H9 (cell line): Measurements from ENCODE around the gene SLC4A2. TPM values are rescaled to one million over a fixed set of nuclear protein-coding genes. Genes with fewer than 3 reads are reported as not detected.

Experiments
- DNase-seq: peaks from one replicate; pipeline ENCODE4 v3.0.0-alpha.2; 2017
- H2AFZ ChIP-seq: one replicate; pipeline ENCODE4 v1.6.1; 2013; ENCODE audit warnings: mild to moderate bottlenecking, low read length, control low read depth, moderate library complexity
- H2AK5ac ChIP-seq: 2 replicates; pipeline ENCODE4 v1.6.1; 2013; ENCODE audit warnings: low read length, control low read depth, mixed read lengths; ENCODE audit not compliant: insufficient read length
- H2BK120ac ChIP-seq: one replicate; pipeline ENCODE4 v1.6.1; 2013; ENCODE audit warnings: low read depth, mild to moderate bottlenecking, low read length, control low read depth, inconsistent platforms; ENCODE audit not compliant: poor library complexity, severe bottlenecking
- H2BK12ac ChIP-seq: 2 replicates; pipeline ENCODE4 v1.6.1; 2013; ENCODE audit warnings: low read length, control low read depth, mixed read lengths, low read depth; ENCODE audit not compliant: insufficient read length
- H2BK15ac ChIP-seq: 2 replicates; pipeline ENCODE4 v1.6.1; 2013; ENCODE audit warnings: low read depth, low read length, control low read depth
- H2BK20ac ChIP-seq: one replicate; pipeline ENCODE4 v1.6.1; 2013; ENCODE audit warnings: low read depth, mild to moderate bottlenecking, low read length, control low read depth, inconsistent platforms; ENCODE audit not compliant: poor library complexity, severe bottlenecking
- H2BK5ac ChIP-seq: 2 replicates; pipeline ENCODE4 v1.6.1; 2013; ENCODE audit warnings: low read length, control low read depth, mixed read lengths; ENCODE audit not compliant: insufficient read length
- H3K14ac ChIP-seq: 2 replicates; pipeline ENCODE4 v1.6.1; 2013; ENCODE audit warnings: low read length, control low read depth; ENCODE audit not compliant: insufficient read depth
- H3K18ac ChIP-seq: 2 replicates; pipeline ENCODE4 v1.6.1; 2013; ENCODE audit warnings: low read depth, mild to moderate bottlenecking, mixed read lengths, low read length, control low read depth; ENCODE audit not compliant: insufficient read length
- H3K23ac ChIP-seq: 2 replicates; pipeline ENCODE4 v1.6.1; 2013; ENCODE audit warnings: low read length, control low read depth, mixed read lengths, low read depth; ENCODE audit not compliant: insufficient read length
- H3K23me2 ChIP-seq: 2 replicates; pipeline ENCODE4 v1.6.1; 2013; ENCODE audit warnings: low read depth, mild to moderate bottlenecking, mixed read lengths, low read length, control low read depth; ENCODE audit not compliant: insufficient read length, poor library complexity, severe bottlenecking
- H3K27ac ChIP-seq: 2 replicates; pipeline ENCODE4 v1.5.1; 2013; ENCODE audit warnings: low read length, control low read depth, mixed read lengths, low read depth; ENCODE audit not compliant: insufficient read length
- H3K27me3 ChIP-seq: 2 replicates; pipeline ENCODE4 v1.6.1; 2013; ENCODE audit warnings: low read length, control low read depth, inconsistent platforms; ENCODE audit not compliant: insufficient read depth
- H3K4ac ChIP-seq: 2 replicates; pipeline ENCODE4 v1.6.1; 2013; ENCODE audit warnings: low read depth, mild to moderate bottlenecking, control low read depth, inconsistent platforms, low read length, moderate library complexity
- H3K4me1 ChIP-seq: 2 replicates; pipeline ENCODE4 v1.6.1; 2013; ENCODE audit warnings: low read length, control low read depth, inconsistent platforms; ENCODE audit not compliant: insufficient read depth
- H3K4me2 ChIP-seq: 2 replicates; pipeline ENCODE4 v1.6.1; 2013; ENCODE audit warnings: low read length, control low read depth, mixed read lengths; ENCODE audit not compliant: insufficient read length, insufficient read depth
- H3K56ac ChIP-seq: 2 replicates; pipeline ENCODE4 v1.6.1; 2013; ENCODE audit warnings: low read depth, mild to moderate bottlenecking, mixed read lengths, low read length, control low read depth; ENCODE audit not compliant: insufficient read length
- H3K79me1 ChIP-seq: 2 replicates; pipeline ENCODE4 v1.6.1; 2013; ENCODE audit warnings: low read depth, mild to moderate bottlenecking, moderate library complexity, low read length, control low read depth, inconsistent platforms; ENCODE audit not compliant: insufficient read depth, poor library complexity, severe bottlenecking
- H3K79me2 ChIP-seq: 2 replicates; pipeline ENCODE4 v1.6.1; 2013; ENCODE audit warnings: low read length, control low read depth, inconsistent platforms; ENCODE audit not compliant: insufficient read depth
- H3K9ac ChIP-seq: 2 replicates; pipeline ENCODE4 v1.6.1; 2013; ENCODE audit warnings: low read length, control low read depth, mixed read lengths; ENCODE audit not compliant: insufficient read length; ENCODE audit errors: extremely low read depth
- H3K9me3 ChIP-seq: one replicate; pipeline ENCODE4 v1.6.1; 2013; ENCODE audit warnings: low read depth, low read length, inconsistent platforms; ENCODE audit not compliant: control insufficient read depth
- H3T11ph ChIP-seq: one replicate; pipeline ENCODE4 v1.6.1; 2013; ENCODE audit warnings: mild to moderate bottlenecking, low read length, control low read depth, inconsistent platforms
- H4K20me1 ChIP-seq: one replicate; pipeline ENCODE4 v1.6.1; 2013; ENCODE audit not compliant: control insufficient read depth, insufficient read length, insufficient read depth
- H4K5ac ChIP-seq: 2 replicates; pipeline ENCODE4 v1.6.1; 2013; ENCODE audit warnings: low read depth, mild to moderate bottlenecking, mixed read lengths, low read length, control low read depth; ENCODE audit not compliant: insufficient read length
- H4K8ac ChIP-seq: replicated peaks from 2 replicates; pipeline ENCODE4 v1.6.1; 2013; ENCODE audit warnings: low read length, control low read depth, mixed read lengths, low read depth; ENCODE audit not compliant: insufficient read length
- H4K91ac ChIP-seq: 2 replicates; pipeline ENCODE4 v1.6.1; 2013; ENCODE audit warnings: low read depth, mild to moderate bottlenecking, moderate library complexity, mixed read lengths, low read length, control low read depth; ENCODE audit not compliant: insufficient read length
- H3K27ac Mint-ChIP-seq, 3 experiments: 2 replicates in 2 of 3; 3 replicates in 1 of 3; pipeline ENCODE4 v1.8.0; 2020 to 2021; ENCODE audit warnings: mixed read lengths in 3 of 3, mild to moderate bottlenecking in 1 of 3, moderate library complexity in 1 of 3
- H3K27me3 Mint-ChIP-seq: 2 replicates; pipeline ENCODE4 v1.8.0; 2021; ENCODE audit warnings: low read depth, mild to moderate bottlenecking, moderate library complexity, mixed read lengths
- H3K36me3 Mint-ChIP-seq, 3 experiments: 2 replicates in 2 of 3; 3 replicates in 1 of 3; pipeline ENCODE4 v1.8.0; 2020 to 2021; ENCODE audit warnings: low read depth in 3 of 3, mixed read lengths in 3 of 3; ENCODE audit not compliant: insufficient read depth in 1 of 3
- H3K4me1 Mint-ChIP-seq, 2 experiments: 2 replicates each; pipeline ENCODE4 v1.8.0; 2020; ENCODE audit warnings: mixed read lengths in 2 of 2
- H3K4me3 Mint-ChIP-seq, 2 experiments: 2 replicates in 1 of 2; 3 replicates in 1 of 2; pipeline ENCODE4 v1.8.0; 2020 to 2021; ENCODE audit warnings: mild to moderate bottlenecking in 2 of 2, mixed read lengths in 2 of 2, moderate library complexity in 1 of 2
- H3K9me3 Mint-ChIP-seq, 2 experiments: 2 replicates in 1 of 2; 3 replicates in 1 of 2; pipeline ENCODE4 v1.8.0; 2020; ENCODE audit warnings: mild to moderate bottlenecking in 2 of 2, mixed read lengths in 2 of 2, moderate library complexity in 1 of 2
- WGBS: extraction: QIAGEN DNeasy Blood & Tissue Kit; methylation state at CpG from one replicate; pipeline ENCODE4 v1.1.7; 2013; ENCODE audit warnings: missing lambda C conversion rate, low lambda C conversion rate, mixed read lengths; ENCODE audit not compliant: insufficient read length; ENCODE audit errors: extremely low coverage; 5-methylcytosine and 5-hydroxymethylcytosine counted together
- total RNA-seq: library from RNA; stranded (reverse); gene quantifications from 2 replicates; pipeline ENCODE4 v1.2.1, GENCODE V29; 2021
- TF ChIP-seq, protein P1 (sequence below): fragments of 200-600 bp; sonication (generic); conservative IDR thresholded peaks from 3 replicates; pipeline ENCODE4 v1.8.0; 2021; ENCODE audit warnings: antibody characterized with exemption, mild to moderate bottlenecking

SLC4A2 gene
- total RNA-seq, 1 experiment from 2014 or later: 136 TPM

GRCh38 chr7:151038951-151039849 is 20.2 kb upstream of the SLC4A2 start:
- Histone ChIP-seq H4K91ac (no peak overlapping the region), H3K4me2 (no peak overlapping the region), H3K4ac (no peak overlapping the region), H2BK12ac (no peak overlapping the region), H2AK5ac (no peak overlapping the region), H3K79me1 (no peaks in the 10 kb centered on the region), H2AFZ (no peak overlapping the region), H4K8ac (no peak overlapping the region), H3K14ac (no peak overlapping the region), H3T11ph (no peak overlapping the region), H3K23me2 (no peaks in the 10 kb centered on the region), H3K27ac (no peak overlapping the region), H3K79me2 (no peaks in the 10 kb centered on the region), H2BK5ac (no peak overlapping the region), H4K20me1 (no peaks in the 10 kb centered on the region), H3K56ac (no peak overlapping the region), H2BK15ac (no peak overlapping the region), H2BK20ac (no peak overlapping the region), H3K9ac (no peak overlapping the region), H3K23ac (no peak overlapping the region), H3K27me3 (no peaks in the 10 kb centered on the region), H3K9me3 (no peaks in the 10 kb centered on the region), H3K4me1 (no peaks in the 10 kb centered on the region), H2BK120ac (no peak overlapping the region), H4K5ac (no peak overlapping the region), H3K18ac (no peak overlapping the region)
- no peaks in the 10 kb centered on the region; a peak in 1 of 5 replicates for H3K9me3 Mint-ChIP-seq
- peaks cover 2% of the 10 kb centered on the region in 2 experiments; a peak in 1 of 4 replicates for H3K4me1 Mint-ChIP-seq
- H3K27ac Mint-ChIP-seq: peak overlapping the region; percentile 18 to 53 (median 40); a peak in 1 of 7 replicates
- no peak overlapping the region; a peak in 1 of 5 replicates for H3K4me3 Mint-ChIP-seq
- peaks cover 0 to 8% (median 4%) of the 10 kb centered on the region in 3 experiments; a peak in 4 of 7 replicates for H3K36me3 Mint-ChIP-seq
- no CpG with 5 or more reads among the region's 12 CpGs for WGBS
- no peak for DNase-seq
- peaks cover 5% of the 10 kb centered on the region for H3K27me3 Mint-ChIP-seq
- TF ChIP-seq, protein P1, sequence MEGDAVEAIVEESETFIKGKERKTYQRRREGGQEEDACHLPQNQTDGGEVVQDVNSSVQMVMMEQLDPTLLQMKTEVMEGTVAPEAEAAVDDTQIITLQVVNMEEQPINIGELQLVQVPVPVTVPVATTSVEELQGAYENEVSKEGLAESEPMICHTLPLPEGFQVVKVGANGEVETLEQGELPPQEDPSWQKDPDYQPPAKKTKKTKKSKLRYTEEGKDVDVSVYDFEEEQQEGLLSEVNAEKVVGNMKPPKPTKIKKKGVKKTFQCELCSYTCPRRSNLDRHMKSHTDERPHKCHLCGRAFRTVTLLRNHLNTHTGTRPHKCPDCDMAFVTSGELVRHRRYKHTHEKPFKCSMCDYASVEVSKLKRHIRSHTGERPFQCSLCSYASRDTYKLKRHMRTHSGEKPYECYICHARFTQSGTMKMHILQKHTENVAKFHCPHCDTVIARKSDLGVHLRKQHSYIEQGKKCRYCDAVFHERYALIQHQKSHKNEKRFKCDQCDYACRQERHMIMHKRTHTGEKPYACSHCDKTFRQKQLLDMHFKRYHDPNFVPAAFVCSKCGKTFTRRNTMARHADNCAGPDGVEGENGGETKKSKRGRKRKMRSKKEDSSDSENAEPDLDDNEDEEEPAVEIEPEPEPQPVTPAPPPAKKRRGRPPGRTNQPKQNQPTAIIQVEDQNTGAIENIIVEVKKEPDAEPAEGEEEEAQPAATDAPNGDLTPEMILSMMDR: no peak
